Stimulated activated CD4-positive, alpha-beta T cell treated with anti-CD3 and anti-CD28 coated beads, Interleukin-12 subunit alpha, Interleukin-12 subunit beta, amount 100 ng/mL, for 4 hours (primary cell): ENCODE measurements around the gene VSIG10L.

Experiments used
- DNase-seq: peaks from one replicate; pipeline ENCODE4 v3.0.0-alpha.2; 2020

The VSIG10L gene

GRCh38 chr19:51337861-51338562 lies 3.9 kb downstream of the VSIG10L start:
- no peak for DNase-seq

GRCh38 chr19:51337141-51337860 lies 4.6 kb downstream of the VSIG10L start:
- DNase-seq: no peak

GRCh38 chr19:51333836-51334460 lies 8.0 kb downstream of the VSIG10L start:
- no peak for DNase-seq

DNA sequence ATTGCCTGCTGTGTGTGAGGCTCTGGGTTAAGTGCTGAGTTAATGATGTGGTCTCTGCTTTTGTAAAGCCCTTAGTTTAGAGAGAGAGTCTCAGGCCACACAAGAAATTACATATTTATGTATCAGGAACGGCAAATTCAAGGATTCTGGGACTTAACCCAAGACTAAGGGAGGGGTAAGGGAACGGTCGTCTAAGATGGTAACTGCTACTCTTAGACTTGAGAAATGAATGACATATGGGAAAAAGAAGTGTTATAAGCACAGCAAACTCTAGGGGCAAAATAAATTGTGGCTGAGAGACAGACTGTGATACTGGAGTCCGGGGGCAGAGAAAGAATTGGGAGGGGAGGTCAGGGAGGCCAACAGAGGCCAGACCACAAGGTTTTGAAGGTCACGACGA lies 10.2 kb downstream of the VSIG10L start:
- no peak for DNase-seq

DNA sequence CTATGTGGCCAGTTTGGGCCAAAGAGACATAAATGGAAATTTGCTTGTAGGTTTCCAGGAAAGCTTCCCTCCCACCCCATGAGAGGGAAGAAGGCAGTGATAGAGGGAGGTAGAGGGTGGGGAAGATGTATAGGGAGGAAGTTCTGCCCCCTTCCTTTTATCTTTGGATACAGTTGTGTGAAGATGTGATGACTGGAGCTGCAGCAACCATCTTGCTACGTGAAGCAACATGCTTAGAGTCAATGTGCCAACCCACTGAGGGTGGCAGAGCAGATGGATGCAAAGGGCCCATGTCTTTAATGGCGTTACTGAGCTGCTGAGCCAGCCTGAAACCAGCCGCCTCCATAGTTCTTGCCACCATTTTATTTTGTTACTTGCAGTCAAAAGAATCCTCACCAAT lies 10.7 kb downstream of the VSIG10L start:
- DNase-seq: no peak

DNA sequence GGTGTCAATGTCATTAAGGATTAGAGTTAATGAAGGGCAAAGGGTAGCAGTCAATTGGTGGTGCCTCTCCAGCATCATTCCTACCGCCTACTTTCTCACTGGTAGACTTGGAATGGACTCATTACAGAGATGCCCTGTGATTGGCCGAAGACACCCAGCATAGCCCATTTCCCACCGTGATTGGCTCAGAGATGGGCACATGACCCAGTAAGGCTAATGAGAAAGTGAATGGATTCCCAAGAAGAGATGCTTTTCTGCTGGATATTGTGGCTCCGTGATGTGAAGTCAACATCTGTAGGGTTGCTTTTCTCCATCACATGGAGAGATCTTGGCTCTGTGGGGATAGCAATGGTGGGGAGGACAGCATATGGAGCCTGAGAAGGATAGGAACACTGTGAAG lies 11.6 kb downstream of the VSIG10L start:
- DNase-seq: no peak

- no peak for DNase-seq
Measured at GRCh38 chr19:51329411-51329810, 12.5 kb downstream of the VSIG10L start.

DNA sequence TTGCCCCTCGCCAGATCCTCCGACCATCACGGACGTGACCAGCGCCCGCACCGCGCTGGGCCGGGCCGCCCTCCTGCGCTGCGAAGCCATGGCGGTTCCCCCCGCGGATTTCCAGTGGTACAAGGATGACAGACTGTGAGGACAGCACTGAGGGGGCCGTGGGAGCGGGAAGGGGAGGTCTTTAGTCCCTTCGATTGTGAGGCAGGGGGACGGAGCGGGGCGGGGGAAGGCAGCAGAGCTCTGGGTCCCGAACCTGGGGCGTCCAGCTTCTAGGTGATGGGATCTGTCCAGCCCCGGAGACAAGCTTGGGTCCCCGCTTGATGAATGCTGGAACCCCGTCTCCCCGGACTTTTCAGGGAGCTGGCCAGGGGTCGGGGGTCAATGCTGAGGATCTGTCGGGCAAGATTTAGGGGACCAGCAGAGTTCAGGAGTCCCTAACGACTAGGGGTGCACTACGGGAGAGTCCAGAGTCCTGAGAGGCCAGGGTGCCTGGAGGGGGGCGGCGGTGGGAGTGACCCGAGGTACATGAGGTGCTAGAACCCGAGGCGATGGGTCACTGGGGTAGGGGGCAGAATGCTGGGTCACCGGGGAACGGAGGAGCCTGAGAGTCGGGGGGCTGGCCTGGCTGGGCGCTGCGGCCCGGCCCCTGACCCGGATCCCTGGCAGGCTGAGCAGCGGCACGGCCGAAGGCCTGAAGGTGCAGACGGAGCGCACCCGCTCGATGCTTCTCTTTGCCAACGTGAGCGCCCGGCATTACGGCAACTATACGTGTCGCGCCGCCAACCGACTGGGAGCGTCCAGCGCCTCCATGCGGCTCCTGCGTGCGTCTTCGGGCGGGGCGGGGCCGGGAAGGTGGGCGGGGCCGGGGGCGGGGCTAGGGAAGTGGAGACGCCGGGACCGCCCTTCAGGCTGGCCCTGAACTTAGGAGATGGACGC lies 14.6 kb downstream of the VSIG10L start:
- peak; percentile 49 for DNase-seq

DNA sequence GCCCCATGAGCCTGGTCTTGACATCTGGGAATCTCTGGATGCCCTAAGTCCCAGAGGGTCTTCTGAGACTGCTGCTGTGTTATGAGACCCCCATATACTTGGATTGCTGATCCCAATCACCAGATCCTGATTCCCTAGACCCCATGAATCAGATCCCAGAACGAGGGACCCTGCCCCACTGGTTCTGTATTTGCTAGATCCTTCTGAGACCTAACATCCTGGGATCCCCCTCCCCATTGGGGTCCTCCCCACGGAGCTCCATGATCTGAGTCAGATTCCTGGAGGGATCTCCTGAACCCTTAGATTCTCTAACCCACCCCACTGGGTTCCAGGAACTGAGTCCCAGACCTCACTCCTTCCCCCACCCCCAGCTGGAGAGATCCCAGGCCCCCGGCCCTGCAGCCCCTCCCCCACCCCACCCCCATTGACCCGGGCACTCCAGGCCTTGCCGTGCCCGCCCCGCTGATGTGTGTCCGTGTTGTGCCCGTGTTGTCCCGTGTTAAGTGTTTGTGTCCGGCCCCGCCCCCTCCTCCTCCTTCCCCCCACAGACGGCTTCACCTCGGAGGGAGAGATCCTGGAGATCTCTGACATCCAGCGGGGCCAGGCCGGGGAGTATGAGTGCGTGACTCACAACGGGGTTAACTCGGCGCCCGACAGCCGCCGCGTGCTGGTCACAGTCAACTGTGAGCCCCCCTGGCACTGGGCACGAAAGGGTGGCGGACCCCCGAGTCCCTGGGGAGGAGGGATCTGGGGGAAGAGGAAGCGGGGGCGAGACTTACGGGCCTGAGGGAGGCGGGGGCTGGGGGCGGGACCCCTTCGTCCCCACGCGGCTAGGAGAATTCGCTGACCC lies 15.5 kb downstream of the VSIG10L start:
- no peak for DNase-seq

DNA sequence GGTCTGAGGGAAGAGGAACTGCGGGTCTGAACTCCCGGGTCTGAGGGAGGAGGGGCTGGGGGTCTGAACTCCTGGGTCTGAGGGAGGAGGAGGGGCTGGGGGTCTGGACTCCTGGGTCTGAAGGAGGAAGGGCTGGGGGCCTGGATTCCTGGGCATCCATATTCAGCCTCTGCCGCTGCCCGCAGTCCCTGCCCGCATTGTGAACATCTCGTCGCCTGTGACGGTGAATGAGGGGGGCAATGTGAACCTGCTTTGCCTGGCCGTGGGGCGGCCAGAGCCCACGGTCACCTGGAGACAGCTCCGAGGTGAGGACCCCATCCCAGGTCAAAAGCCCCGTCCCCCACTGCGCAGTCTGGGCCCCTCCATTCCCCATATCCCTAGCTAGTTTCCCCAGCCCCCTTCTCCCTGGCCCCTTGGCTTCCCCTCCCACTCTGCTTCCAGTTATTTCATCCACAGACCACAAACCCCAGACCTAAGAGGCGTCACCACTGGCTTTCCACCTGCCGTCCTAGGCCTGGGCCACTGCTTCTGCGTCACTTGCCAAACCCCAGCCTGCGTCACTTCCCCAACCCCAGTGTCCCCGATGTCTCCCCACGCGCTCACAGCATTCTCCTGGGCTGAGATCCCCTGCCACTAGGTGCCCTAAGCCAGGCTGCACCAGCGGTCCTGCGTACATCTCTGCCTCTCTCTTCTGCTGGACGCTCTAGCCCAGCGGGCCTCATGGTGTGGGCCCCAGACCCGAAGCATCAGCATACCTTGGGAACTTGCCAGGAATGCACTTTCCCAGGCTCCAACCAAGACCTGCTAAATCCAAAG lies 16.6 kb downstream of the VSIG10L start:
- DNase-seq: no peak

- no peak for DNase-seq
Measured at GRCh38 chr19:51324167-51324481, 17.8 kb downstream of the VSIG10L start.

DNA sequence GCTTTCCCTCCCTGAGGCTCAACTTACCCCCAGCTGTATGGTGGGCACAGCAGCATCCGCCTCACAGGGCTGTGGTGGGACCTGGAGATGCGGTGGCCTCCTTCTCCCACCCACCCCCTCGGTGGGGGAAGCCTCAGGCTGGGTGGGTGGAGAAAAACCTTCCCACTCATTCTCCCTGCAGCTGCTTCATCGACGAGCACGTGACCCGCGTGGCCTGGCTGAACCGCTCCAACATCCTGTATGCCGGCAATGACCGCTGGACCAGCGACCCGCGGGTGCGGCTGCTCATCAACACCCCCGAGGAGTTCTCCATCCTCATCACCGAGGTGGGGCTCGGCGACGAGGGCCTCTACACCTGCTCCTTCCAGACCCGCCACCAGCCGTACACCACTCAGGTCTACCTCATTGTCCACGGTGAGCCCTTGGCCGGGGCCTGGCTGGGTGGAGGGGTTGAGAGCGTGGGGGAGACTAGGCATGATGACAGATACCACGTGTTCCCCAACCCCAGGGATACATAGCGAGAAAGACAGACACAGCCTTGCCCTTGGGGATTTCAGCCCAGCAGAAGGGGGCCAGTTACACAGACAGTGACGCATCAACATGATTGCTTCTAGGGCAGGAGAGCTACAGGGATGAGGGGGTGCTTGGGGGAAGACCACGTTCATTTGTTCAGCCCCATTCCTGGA lies 18.3 kb downstream of the VSIG10L start:
- no peak for DNase-seq

DNA sequence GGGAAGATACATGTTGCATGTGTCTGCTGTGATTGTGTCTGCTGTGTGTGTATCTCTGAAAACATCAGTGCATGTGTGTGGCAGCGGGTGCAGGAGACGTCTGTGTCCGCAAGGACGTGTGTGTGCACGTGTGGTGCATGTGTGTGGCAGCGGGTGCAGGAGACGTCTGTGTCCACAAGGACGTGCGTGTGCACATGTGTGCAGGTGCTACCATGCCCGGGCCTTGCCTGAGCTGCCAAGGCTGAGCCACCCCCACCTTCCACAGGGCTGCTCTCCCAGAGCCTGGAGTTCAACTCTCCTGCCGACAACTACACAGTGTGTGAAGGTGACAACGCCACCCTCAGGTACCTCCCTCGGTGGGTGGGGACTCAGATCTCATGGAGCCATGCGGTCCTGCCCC lies 20.1 kb downstream of the VSIG10L start:
- no peak for DNase-seq

DNA sequence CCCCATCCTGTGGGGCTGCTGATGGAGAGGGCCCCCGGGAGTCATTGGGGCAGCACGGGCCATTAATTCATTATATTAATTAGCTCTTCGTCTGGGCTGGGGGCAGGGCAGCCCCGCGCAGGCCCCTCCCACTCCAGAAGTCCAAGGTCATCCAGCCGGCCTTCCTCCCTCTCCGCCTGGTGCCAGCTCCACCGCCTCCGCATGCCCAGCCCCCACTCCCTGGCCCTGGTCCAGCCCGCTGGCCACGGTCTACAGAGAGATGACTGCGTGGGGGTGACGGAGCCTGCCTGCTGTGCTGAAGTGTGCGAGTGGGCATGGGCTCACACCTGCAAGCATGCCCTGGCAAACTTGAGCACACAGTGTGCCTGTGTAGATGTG lies 21.7 kb downstream of the VSIG10L start:
- DNase-seq: no peak

GRCh38 chr19:51319649-51320279 lies 22.2 kb downstream of the VSIG10L start:
- no peak for DNase-seq

- DNase-seq: no peak
Measured at GRCh38 chr19:51318687-51319648, 23.0 kb downstream of the VSIG10L start.

DNA sequence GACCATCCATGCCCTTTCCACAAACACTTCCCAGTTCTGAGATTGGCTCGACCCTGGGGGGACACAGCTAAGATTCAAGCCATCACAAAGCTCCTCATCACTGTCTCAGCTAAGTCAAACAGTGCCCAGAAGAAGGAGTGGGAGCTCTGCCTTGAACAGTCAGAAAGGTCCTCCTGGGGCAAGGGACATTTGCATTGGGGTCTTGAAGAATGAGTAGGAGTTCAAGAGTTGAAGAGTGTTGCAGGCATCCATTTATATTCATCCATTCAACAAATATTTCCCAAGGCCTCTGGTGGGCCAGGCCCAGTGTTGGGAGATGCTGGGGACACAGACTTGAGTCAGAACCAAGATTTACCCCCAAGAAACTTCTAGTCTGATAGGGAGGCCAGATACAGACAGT lies 24.0 kb downstream of the VSIG10L start:
- no peak for DNase-seq

- DNase-seq: no peak
Measured at GRCh38 chr19:51317376-51317775, 24.6 kb downstream of the VSIG10L start.

GRCh38 chr19:51316688-51317087 lies 25.3 kb downstream of the VSIG10L start:
- no peak for DNase-seq
